SK-N-MC (cell line): Measurements from ENCODE around the gene OBSCN.

ENCODE experiments used
- EZH2 ChIP-seq: fragments of 200-600 bp; sonication (generic); IDR thresholded peaks from one replicate; pipeline ENCODE4 v1.6.1; 2017; ENCODE audit warnings: antibody characterized with exemption
- FOXP2 ChIP-seq: optimal IDR thresholded peaks from 2 replicates; pipeline ENCODE3; 2011; ENCODE audit warnings: mild to moderate bottlenecking, moderate library complexity; ENCODE audit not compliant: insufficient read depth; ENCODE audit errors: extremely low read length, control extremely low read depth
- POLR2AphosphoS5 ChIP-seq: IDR thresholded peaks from 2 replicates; pipeline ENCODE4 v1.6.1; 2012; ENCODE audit warnings: mild to moderate bottlenecking, low read depth, low read length, borderline replicate concordance

GRCh38 chr1:228341450-228341813, 133.6 kb downstream of the OBSCN start:
- TF ChIP-seq EZH2: no peak
- TF ChIP-seq POLR2AphosphoS5: no peak
- no peak for TF ChIP-seq FOXP2
